Sigmoid colon (tissue), 4 donors: ENCODE results near the gene TSC2.

Source experiments
- POLR2AphosphoS5 ChIP-seq, 4 donors: sonication (generic); formaldehyde crosslinking; IDR thresholded peaks; one replicate each; pipeline ENCODE4 v1.6.1; 2017; ENCODE audit warnings: antibody characterized with exemption in 4 of 4
- TF ChIP-seq, protein P1 (sequence below), 4 experiments: fragments of 450-650 bp in 3 of 4; fragments of 200-600 bp in 1 of 4; IDR thresholded peaks; one replicate each; pipeline ENCODE4 v1.5.1; 2016 to 2019; ENCODE audit warnings: antibody characterized with exemption in 4 of 4, mild to moderate bottlenecking in 3 of 4, moderate library complexity in 2 of 4

DNA sequence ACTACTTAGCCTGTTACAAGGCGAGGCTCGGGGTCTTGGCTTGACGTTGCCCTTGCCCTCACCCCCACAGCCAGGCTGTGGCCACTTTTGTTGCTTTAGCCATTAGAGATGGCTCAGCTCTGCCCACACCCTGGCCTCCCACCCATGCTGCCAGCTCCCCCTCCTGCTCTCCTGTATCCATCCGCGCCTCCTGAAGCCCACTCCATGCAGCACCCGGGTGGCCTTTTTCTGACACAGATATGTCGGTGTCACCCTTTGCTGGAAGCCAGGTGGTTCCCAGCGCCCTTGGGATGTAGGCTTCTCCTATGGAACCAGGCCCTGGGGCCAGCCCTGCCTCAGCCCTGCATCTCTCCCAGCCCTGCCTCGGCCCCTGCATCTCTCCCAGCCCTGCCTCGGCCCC is 9.7 kb downstream of the TSC2 start:
- TF ChIP-seq POLR2AphosphoS5 (IDR thresholded peaks at IDR 0.05): no peak
- TF ChIP-seq, protein P1, sequence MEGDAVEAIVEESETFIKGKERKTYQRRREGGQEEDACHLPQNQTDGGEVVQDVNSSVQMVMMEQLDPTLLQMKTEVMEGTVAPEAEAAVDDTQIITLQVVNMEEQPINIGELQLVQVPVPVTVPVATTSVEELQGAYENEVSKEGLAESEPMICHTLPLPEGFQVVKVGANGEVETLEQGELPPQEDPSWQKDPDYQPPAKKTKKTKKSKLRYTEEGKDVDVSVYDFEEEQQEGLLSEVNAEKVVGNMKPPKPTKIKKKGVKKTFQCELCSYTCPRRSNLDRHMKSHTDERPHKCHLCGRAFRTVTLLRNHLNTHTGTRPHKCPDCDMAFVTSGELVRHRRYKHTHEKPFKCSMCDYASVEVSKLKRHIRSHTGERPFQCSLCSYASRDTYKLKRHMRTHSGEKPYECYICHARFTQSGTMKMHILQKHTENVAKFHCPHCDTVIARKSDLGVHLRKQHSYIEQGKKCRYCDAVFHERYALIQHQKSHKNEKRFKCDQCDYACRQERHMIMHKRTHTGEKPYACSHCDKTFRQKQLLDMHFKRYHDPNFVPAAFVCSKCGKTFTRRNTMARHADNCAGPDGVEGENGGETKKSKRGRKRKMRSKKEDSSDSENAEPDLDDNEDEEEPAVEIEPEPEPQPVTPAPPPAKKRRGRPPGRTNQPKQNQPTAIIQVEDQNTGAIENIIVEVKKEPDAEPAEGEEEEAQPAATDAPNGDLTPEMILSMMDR (IDR thresholded peaks at IDR 0.05): no peak
